GM12891 (cell line): Measurements from ENCODE around the gene PDE6A.

Experiments
- POLR2A ChIP-seq: IDR thresholded peaks from 2 replicates; pipeline ENCODE4 v1.6.1; 2011; ENCODE audit warnings: low read depth, low read length, control low read depth
- POLR2AphosphoS5 ChIP-seq: IDR thresholded peaks from 2 replicates; pipeline ENCODE4 v1.6.1; 2011; ENCODE audit warnings: low read depth, low read length, control low read depth
- TAF1 ChIP-seq: IDR thresholded peaks from 2 replicates; pipeline ENCODE4 v1.6.1; 2011; ENCODE audit warnings: low read depth, low read length, control low read depth

GRCh38 chr5:149881069-149881622 is 63.4 kb downstream of the PDE6A start:
- TF ChIP-seq POLR2A (no peak), POLR2AphosphoS5 (no peak), TAF1 (no peak)
